K562 (cell line): Measurements from ENCODE around the gene BBS1. TPM values are rescaled to one million over a fixed set of nuclear protein-coding genes. Genes with fewer than 3 reads are reported as not detected.

Experiments
- FOSL1 ChIP-seq: fragments of 200-800 bp; sonication (Bioruptor generic); conservative IDR thresholded peaks from 2 replicates; pipeline ENCODE4 v1.6.1; 2016; ENCODE audit warnings: missing genetic modification characterization, missing compliant biosample characterization
- NFYB ChIP-seq: IDR thresholded peaks from 2 replicates; pipeline ENCODE4 v1.6.1; 2011; ENCODE audit warnings: mild to moderate bottlenecking, moderate library complexity; ENCODE audit not compliant: insufficient read length; ENCODE audit errors: extremely low read depth
- PYGO2 ChIP-seq: fragments of 450-650 bp; IDR thresholded peaks from 2 replicates; pipeline ENCODE4 v1.6.1; 2016; ENCODE audit warnings: mild to moderate bottlenecking, missing genetic modification characterization, moderate library complexity, missing compliant biosample characterization
- RBM39 ChIP-seq: fragments of 200-400 bp; formaldehyde crosslinking; optimal IDR thresholded peaks from 2 replicates; pipeline ENCODE3; 2018; ENCODE audit warnings: low read depth, low read length
- TCF7 ChIP-seq: sonication (generic); IDR thresholded peaks from 2 replicates; pipeline ENCODE4 v1.6.1; 2016; ENCODE audit warnings: antibody characterized with exemption, borderline replicate concordance
- ZNF224 ChIP-seq: sonication (generic); formaldehyde crosslinking; IDR thresholded peaks from 2 replicates; pipeline ENCODE4 v1.8.0; 2022; ENCODE audit warnings: mild to moderate bottlenecking, missing genetic modification reagents
- ZNF384 ChIP-seq: IDR thresholded peaks from 2 replicates; pipeline ENCODE4 v1.6.1; 2012; ENCODE audit warnings: low read depth, low read length, improper control_type of control experiment
- ZNF551 ChIP-seq: fragments of 250-450 bp; sonication (Bioruptor Pico); IDR thresholded peaks from 2 replicates; pipeline ENCODE4 v1.5.0; 2021; ENCODE audit warnings: mild to moderate bottlenecking, moderate library complexity
- ZNF75A ChIP-seq: fragments of 450-650 bp; formaldehyde crosslinking; IDR thresholded peaks from 2 replicates; pipeline ENCODE4 v1.4.0; 2020; ENCODE audit warnings: mild to moderate bottlenecking
- polyA plus RNA-seq, 8 experiments: library from polyadenylated mRNA; depleted of rRNA in 4 of 8; stranded (reverse) in 5 of 8; unstranded in 3 of 8; fragments of >200 nt; fragmentation: Nextera tagmentation in 2 of 8; fragmentation: Illumina TruSeq in 1 of 8; extraction: Ambion mirVana in 2 of 8; extraction: Trizol in 1 of 8; gene quantifications; 2 replicates each; pipeline versions ENCODE4 v1.2.1 to v1.2.3, GENCODE V29; 2011 to 2014; ENCODE audit warnings: inconsistent platforms in 1 of 8, missing spikeins in 1 of 8
- total RNA-seq, 7 experiments: library from RNA; depleted of rRNA in 6 of 7; stranded (reverse); fragments of >200 nt in 6 of 7; fragmentation: Illumina TruSeq in 2 of 7; extraction: Trizol in 2 of 7; gene quantifications; 2 replicates each; pipeline versions ENCODE4 v1.2.1 to v1.2.3, GENCODE V29; 2011 to 2021; ENCODE audit warnings: low replicate concordance in 1 of 7
- TF ChIP-seq, protein P1 (sequence below): fragments of 450-650 bp; IDR thresholded peaks from 2 replicates; pipeline ENCODE4 v1.6.1; 2016; ENCODE audit warnings: mild to moderate bottlenecking, moderate library complexity
- TF ChIP-seq, protein P2 (sequence below): sonication (generic); formaldehyde crosslinking; IDR thresholded peaks from 2 replicates; pipeline ENCODE4 v1.8.1; 2022; ENCODE audit warnings: missing genetic modification reagents
- TF ChIP-seq, protein P3 (sequence below): fragments of 250-450 bp; sonication (Bioruptor Pico); IDR thresholded peaks from 2 replicates; pipeline ENCODE4 v1.6.1; 2021; ENCODE audit warnings: mild to moderate bottlenecking
- TF ChIP-seq, protein P4 (sequence below): fragments of 250-450 bp; sonication (Bioruptor Pico); IDR thresholded peaks from 2 replicates; pipeline ENCODE4 v1.5.0; 2020; ENCODE audit warnings: mild to moderate bottlenecking

Gene BBS1
- total and polyA plus RNA-seq, 9 of the 15 experiments (the other 6 are each of a cell fraction or from before 2014, with no cell fraction given), result 9.0 to 19.8 (median 12.1) TPM

DNA sequence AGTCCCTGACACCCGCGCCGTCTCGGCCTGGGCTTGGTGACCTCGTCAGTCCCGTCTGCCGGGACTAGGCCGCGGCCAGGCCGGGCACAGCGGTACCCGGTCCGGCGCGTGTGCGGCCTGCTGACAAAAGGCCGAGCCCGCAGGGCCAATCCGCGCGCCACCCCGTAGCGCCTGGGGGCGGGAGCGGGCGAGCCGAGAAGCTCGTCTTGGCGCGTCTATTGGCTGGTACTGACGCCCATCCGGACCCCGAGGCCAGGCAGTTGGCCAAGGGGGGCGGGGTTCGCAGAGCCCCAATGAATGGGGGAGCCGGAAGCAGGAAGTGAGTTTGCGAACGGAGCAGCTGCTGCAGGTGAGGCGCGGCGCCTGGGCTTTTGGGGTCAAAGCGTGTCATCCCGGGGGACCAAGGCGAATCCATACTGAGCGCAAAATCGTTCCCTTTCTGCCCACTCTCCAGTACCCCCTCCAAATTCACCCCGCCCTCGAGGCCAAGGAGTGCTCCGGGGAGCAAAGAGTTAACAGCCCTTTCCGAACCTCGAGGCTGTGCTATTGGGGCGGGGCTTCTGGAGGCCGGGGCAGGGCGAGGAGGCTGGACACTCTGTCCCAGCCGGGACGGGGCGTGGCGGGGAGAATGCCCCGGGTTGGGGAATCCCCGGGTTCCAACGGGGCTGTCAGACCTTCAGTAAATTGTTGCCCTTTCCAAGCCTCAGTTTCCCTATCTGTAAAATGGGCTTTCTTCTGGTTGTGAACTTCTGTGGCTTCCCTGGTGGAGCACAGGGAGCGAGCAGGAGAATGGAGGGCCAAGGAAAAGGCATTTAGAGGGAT, 30.1 kb upstream of the BBS1 start, which contains the start of gene DPP3 (continued):
- 0 out of 2 replicates have a peak, but pooled peaks have one; percentile 51 for TF ChIP-seq FOSL1 (tag)
- no peak for TF ChIP-seq PYGO2 (tag)
- no peak for TF ChIP-seq ZNF551 (CRISPR knock-in tag)
- 0 out of 2 replicates have a peak, but pooled peaks have one; percentile 53 for TF ChIP-seq TCF7
- TF ChIP-seq, protein P1, sequence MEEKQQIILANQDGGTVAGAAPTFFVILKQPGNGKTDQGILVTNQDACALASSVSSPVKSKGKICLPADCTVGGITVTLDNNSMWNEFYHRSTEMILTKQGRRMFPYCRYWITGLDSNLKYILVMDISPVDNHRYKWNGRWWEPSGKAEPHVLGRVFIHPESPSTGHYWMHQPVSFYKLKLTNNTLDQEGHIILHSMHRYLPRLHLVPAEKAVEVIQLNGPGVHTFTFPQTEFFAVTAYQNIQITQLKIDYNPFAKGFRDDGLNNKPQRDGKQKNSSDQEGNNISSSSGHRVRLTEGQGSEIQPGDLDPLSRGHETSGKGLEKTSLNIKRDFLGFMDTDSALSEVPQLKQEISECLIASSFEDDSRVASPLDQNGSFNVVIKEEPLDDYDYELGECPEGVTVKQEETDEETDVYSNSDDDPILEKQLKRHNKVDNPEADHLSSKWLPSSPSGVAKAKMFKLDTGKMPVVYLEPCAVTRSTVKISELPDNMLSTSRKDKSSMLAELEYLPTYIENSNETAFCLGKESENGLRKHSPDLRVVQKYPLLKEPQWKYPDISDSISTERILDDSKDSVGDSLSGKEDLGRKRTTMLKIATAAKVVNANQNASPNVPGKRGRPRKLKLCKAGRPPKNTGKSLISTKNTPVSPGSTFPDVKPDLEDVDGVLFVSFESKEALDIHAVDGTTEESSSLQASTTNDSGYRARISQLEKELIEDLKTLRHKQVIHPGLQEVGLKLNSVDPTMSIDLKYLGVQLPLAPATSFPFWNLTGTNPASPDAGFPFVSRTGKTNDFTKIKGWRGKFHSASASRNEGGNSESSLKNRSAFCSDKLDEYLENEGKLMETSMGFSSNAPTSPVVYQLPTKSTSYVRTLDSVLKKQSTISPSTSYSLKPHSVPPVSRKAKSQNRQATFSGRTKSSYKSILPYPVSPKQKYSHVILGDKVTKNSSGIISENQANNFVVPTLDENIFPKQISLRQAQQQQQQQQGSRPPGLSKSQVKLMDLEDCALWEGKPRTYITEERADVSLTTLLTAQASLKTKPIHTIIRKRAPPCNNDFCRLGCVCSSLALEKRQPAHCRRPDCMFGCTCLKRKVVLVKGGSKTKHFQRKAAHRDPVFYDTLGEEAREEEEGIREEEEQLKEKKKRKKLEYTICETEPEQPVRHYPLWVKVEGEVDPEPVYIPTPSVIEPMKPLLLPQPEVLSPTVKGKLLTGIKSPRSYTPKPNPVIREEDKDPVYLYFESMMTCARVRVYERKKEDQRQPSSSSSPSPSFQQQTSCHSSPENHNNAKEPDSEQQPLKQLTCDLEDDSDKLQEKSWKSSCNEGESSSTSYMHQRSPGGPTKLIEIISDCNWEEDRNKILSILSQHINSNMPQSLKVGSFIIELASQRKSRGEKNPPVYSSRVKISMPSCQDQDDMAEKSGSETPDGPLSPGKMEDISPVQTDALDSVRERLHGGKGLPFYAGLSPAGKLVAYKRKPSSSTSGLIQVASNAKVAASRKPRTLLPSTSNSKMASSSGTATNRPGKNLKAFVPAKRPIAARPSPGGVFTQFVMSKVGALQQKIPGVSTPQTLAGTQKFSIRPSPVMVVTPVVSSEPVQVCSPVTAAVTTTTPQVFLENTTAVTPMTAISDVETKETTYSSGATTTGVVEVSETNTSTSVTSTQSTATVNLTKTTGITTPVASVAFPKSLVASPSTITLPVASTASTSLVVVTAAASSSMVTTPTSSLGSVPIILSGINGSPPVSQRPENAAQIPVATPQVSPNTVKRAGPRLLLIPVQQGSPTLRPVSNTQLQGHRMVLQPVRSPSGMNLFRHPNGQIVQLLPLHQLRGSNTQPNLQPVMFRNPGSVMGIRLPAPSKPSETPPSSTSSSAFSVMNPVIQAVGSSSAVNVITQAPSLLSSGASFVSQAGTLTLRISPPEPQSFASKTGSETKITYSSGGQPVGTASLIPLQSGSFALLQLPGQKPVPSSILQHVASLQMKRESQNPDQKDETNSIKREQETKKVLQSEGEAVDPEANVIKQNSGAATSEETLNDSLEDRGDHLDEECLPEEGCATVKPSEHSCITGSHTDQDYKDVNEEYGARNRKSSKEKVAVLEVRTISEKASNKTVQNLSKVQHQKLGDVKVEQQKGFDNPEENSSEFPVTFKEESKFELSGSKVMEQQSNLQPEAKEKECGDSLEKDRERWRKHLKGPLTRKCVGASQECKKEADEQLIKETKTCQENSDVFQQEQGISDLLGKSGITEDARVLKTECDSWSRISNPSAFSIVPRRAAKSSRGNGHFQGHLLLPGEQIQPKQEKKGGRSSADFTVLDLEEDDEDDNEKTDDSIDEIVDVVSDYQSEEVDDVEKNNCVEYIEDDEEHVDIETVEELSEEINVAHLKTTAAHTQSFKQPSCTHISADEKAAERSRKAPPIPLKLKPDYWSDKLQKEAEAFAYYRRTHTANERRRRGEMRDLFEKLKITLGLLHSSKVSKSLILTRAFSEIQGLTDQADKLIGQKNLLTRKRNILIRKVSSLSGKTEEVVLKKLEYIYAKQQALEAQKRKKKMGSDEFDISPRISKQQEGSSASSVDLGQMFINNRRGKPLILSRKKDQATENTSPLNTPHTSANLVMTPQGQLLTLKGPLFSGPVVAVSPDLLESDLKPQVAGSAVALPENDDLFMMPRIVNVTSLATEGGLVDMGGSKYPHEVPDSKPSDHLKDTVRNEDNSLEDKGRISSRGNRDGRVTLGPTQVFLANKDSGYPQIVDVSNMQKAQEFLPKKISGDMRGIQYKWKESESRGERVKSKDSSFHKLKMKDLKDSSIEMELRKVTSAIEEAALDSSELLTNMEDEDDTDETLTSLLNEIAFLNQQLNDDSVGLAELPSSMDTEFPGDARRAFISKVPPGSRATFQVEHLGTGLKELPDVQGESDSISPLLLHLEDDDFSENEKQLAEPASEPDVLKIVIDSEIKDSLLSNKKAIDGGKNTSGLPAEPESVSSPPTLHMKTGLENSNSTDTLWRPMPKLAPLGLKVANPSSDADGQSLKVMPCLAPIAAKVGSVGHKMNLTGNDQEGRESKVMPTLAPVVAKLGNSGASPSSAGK, result peak; percentile 52; the same call in 1 of the 2 replicates
- TF ChIP-seq, protein P2, sequence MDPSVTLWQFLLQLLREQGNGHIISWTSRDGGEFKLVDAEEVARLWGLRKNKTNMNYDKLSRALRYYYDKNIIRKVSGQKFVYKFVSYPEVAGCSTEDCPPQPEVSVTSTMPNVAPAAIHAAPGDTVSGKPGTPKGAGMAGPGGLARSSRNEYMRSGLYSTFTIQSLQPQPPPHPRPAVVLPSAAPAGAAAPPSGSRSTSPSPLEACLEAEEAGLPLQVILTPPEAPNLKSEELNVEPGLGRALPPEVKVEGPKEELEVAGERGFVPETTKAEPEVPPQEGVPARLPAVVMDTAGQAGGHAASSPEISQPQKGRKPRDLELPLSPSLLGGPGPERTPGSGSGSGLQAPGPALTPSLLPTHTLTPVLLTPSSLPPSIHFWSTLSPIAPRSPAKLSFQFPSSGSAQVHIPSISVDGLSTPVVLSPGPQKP, result no peak
- TF ChIP-seq RBM39, result no peak
- TF ChIP-seq, protein P3, sequence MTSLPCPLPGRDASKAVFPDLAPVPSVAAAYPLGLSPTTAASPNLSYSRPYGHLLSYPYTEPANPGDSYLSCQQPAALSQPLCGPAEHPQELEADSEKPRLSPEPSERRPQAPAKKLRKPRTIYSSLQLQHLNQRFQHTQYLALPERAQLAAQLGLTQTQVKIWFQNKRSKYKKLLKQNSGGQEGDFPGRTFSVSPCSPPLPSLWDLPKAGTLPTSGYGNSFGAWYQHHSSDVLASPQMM (CRISPR knock-in tag), result no peak
- TF ChIP-seq NFYB, result peak; percentile 79
- TF ChIP-seq, protein P4, sequence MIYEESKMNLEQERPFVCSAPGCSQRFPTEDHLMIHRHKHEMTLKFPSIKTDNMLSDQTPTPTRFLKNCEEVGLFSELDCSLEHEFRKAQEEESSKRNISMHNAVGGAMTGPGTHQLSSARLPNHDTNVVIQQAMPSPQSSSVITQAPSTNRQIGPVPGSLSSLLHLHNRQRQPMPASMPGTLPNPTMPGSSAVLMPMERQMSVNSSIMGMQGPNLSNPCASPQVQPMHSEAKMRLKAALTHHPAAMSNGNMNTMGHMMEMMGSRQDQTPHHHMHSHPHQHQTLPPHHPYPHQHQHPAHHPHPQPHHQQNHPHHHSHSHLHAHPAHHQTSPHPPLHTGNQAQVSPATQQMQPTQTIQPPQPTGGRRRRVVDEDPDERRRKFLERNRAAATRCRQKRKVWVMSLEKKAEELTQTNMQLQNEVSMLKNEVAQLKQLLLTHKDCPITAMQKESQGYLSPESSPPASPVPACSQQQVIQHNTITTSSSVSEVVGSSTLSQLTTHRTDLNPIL, result no peak
- TF ChIP-seq ZNF384, result no peak
- no peak for TF ChIP-seq ZNF75A
- TF ChIP-seq ZNF224 (CRISPR knock-in tag), result no peak
